Mammary epithelial cell (primary cell): ENCODE results near the gene NUP160.

Experiments
- CTCF ChIP-seq, 2 donors: IDR thresholded peaks in 1 of 2; conservative IDR thresholded peaks in 1 of 2; 2 replicates each; pipeline ENCODE4 v1.5.1; 2011 to 2012; ENCODE audit warnings: inconsistent platforms in 2 of 2, low read length in 2 of 2, mild to moderate bottlenecking in 2 of 2, control low read depth in 1 of 2, low read depth in 1 of 2; ENCODE audit not compliant: insufficient read depth in 1 of 2; ENCODE audit errors: extremely low read depth in 1 of 2
- EZH2 ChIP-seq: IDR thresholded peaks from 2 replicates; pipeline ENCODE4 v1.6.1; 2012; ENCODE audit warnings: low read length, inconsistent platforms, borderline replicate concordance

GRCh38 chr11:47756208-47756607, 91.9 kb downstream of the NUP160 start:
- no peak for TF ChIP-seq CTCF (conservative IDR thresholded peaks at IDR 0.05 in 1 of 2, IDR thresholded peaks at IDR 0.05 in 1 of 2; ENCODE audit: extremely low read depth in 1 of 2, insufficient read depth in 1 of 2, low read depth in 1 of 2, low read length in 2 of 2)
- no peak for TF ChIP-seq EZH2
